Stimulated activated effector memory CD8-positive, alpha-beta T cell treated with anti-CD3 and anti-CD28 coated beads, Interleukin-12 subunit alpha, Interleukin-12 subunit beta, amount 100 ng/mL, for 72 hours (primary cell): ENCODE results near the gene DAB1.

ENCODE experiments used
- ATAC-seq: fragments of 150-1000 bp; cut with Tn5 transposase; 2 replicates; pipeline ENCODE4 v1.10.0; 2021
- DNase-seq, 2 donors: peaks; one replicate each; pipeline ENCODE4 v3.0.0; 2021 to 2022; ENCODE audit warnings: low spot score in 2 of 2
- H3K27ac Mint-ChIP-seq: one replicate; pipeline ENCODE4 v1.8.0; 2022; ENCODE audit warnings: mild to moderate bottlenecking, mixed read lengths
- H3K36me3 Mint-ChIP-seq: one replicate; pipeline ENCODE4 v1.8.0; 2022; ENCODE audit warnings: mild to moderate bottlenecking, mixed read lengths
- H3K4me1 Mint-ChIP-seq: one replicate; pipeline ENCODE4 v1.8.0; 2022; ENCODE audit warnings: mixed read lengths
- H3K4me3 Mint-ChIP-seq: one replicate; pipeline ENCODE4 v1.8.0; 2022; ENCODE audit warnings: mild to moderate bottlenecking, mixed read lengths
- H3K9me3 Mint-ChIP-seq: one replicate; pipeline ENCODE4 v1.8.0; 2022; ENCODE audit warnings: mixed read lengths

Gene DAB1

DNA sequence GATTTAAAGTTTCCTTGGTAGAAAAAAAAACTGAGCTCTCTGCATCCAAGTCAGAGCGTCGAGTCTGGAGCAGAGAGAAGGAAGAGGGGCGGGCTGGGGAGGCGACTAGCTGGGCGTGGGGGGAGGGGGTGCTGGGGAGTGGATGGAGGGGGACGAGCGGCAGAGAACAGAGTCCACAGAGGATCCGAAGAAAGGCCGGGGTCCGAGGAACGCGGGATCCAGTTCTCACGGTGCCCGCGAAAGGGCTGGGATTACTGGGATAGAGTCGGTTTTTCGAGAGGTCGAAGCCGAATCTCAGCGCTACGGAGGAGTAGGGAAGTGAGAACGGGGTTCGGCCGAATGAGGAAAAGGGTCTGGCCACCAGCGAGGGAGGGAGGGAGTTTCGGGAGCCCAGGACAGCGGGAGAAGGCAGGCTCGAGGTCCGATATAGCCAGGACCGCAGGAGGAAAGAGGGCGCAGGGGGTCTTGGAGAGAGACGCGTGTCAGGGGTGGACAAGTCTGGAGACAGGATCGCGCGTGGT, 665 bp downstream of the DAB1 start:
- no peaks in the 10 kb centered on the region for H3K36me3 Mint-ChIP-seq
- no peak overlapping the region for H3K27ac Mint-ChIP-seq
- peaks cover 19% of the 10 kb centered on the region for H3K4me1 Mint-ChIP-seq

DNA sequence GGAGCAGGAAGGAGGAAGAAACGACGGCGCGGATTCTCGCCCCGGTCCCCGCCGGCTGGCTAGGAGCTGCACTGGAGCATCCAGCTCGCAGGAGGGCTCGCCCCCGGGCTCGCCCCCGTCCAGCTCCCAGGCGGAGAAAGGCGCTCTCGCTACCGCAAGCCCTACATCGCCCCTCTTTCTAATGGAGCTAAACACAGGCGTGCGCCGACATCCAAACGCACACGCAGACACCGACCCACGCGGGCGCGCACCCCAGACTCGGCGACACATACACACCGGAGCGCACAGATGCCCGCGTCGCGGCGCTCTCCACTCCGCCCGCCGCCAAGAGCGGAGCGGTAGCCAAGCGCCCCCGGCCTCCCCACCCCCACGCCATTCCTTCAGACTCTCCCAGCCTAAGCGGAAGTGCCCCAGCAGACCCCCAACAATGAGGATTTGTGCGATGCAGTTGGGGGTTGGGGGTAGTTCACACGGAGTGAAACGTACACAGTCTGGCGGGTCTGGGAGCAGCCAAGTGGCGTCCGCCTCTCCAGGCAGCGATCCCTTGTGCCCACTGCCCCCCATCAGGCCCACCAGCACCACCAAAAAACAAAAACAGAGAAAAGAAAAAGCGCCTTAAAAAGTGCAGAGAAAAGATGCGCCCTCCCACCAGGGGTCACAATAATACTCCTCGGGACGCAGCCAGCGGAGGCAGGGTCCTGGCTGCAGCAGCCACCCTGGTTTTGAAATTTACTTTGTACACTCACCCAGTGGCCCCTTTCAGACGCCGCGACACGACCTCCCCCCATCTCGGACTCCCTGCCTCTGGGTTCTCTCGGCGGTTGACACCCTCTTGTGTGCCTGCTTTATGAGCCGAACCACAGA, 1.4 kb downstream of the DAB1 start:
- no peak overlapping the region for H3K27ac Mint-ChIP-seq
- peaks cover 19% of the 10 kb centered on the region for H3K4me1 Mint-ChIP-seq
- DNase-seq (no peak), ATAC-seq (no peak)
- H3K36me3 Mint-ChIP-seq = no peaks in the 10 kb centered on the region
- no peaks in the 10 kb centered on the region for H3K9me3 Mint-ChIP-seq
- H3K4me3 Mint-ChIP-seq = peak overlapping the region; percentile 61

More for the DNA sequence above, 665 bp downstream of the DAB1 start:
- ATAC-seq (no peak), DNase-seq (no peak)
- H3K4me3 Mint-ChIP-seq = peak overlapping the region; percentile 61
- no peaks in the 10 kb centered on the region for H3K9me3 Mint-ChIP-seq

GRCh38 chr1:57421806-57422205, 2.1 kb downstream of the DAB1 start:
- Mint-ChIP-seq H3K4me3 (peak overlapping the region; percentile 61), H3K9me3 (no peaks in the 10 kb centered on the region), H3K27ac (no peak overlapping the region), H3K4me1 (peaks cover 19% of the 10 kb centered on the region), H3K36me3 (no peaks in the 10 kb centered on the region)
- DNase-seq (no peak), ATAC-seq (no peak)

- no peak overlapping the region for H3K27ac Mint-ChIP-seq
- no peak for DNase-seq
- H3K9me3 Mint-ChIP-seq = no peaks in the 10 kb centered on the region
- peaks cover 19% of the 10 kb centered on the region for H3K4me1 Mint-ChIP-seq
- no peaks in the 10 kb centered on the region for H3K36me3 Mint-ChIP-seq
- H3K4me3 Mint-ChIP-seq = no peak overlapping the region
- ATAC-seq = no peak
These were observed 2.7 kb downstream of the DAB1 start for GRCh38 chr1:57420981-57421785.

DNA sequence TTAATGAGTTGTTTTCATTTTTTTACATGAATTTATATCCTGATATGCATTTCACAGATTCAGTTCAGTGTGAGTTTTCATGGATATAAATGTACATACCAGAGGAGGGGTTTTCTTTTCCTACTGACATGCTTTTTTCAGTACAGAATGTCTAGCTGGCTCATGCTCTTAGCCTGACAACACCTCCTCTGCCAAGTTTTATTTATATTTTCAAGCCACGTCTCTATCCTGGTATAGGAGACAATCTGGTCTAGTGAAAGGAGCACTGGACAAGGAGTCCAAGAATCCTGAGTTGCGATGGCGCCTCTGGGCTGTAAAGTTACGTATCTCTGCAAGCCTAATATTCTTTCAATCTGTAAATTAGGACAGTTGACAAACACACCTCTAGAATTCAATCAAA, 4.9 kb downstream of the DAB1 start:
- Mint-ChIP-seq H3K9me3 (no peaks in the 10 kb centered on the region), H3K4me3 (no peak overlapping the region), H3K4me1 (peaks cover 11% of the 10 kb centered on the region), H3K27ac (no peak overlapping the region), H3K36me3 (no peaks in the 10 kb centered on the region)
- no peak for DNase-seq
- ATAC-seq = no peak

DNA sequence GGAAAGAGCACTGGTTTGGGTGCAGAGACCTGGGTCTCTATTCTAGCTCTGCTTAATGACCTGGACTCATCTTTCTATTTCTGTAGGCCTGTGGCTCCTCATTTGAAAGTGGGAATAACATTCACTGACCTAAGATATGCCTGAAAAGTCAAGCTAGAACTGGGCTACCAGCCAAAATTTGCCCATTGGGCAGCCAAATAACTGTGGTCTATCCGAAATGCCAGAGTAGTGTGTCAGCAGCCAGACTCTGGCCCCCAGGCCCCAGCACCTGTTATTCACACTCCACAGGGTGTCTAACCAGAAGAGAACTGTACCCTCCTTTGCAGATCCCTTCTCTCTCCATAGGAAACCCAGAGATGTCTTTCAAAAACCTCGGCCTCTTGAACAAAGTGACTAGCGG, 12.6 kb downstream of the DAB1 start:
- H3K4me3 Mint-ChIP-seq = no peak overlapping the region

GRCh38 chr1:57410508-57410907, 13.4 kb downstream of the DAB1 start:
- H3K9me3 Mint-ChIP-seq = no peaks in the 10 kb centered on the region
- no peaks in the 10 kb centered on the region for H3K36me3 Mint-ChIP-seq
- no peaks in the 10 kb centered on the region for H3K4me1 Mint-ChIP-seq
- no peak for DNase-seq
- no peak overlapping the region for H3K4me3 Mint-ChIP-seq
- no peak overlapping the region for H3K27ac Mint-ChIP-seq
- no peak for ATAC-seq

More for the DNA sequence above, 12.6 kb downstream of the DAB1 start:
- no peak for ATAC-seq
- DNase-seq = no peak
- H3K36me3 Mint-ChIP-seq = no peaks in the 10 kb centered on the region
- H3K9me3 Mint-ChIP-seq = no peaks in the 10 kb centered on the region
- no peaks in the 10 kb centered on the region for H3K4me1 Mint-ChIP-seq
- no peak overlapping the region for H3K27ac Mint-ChIP-seq

DNA sequence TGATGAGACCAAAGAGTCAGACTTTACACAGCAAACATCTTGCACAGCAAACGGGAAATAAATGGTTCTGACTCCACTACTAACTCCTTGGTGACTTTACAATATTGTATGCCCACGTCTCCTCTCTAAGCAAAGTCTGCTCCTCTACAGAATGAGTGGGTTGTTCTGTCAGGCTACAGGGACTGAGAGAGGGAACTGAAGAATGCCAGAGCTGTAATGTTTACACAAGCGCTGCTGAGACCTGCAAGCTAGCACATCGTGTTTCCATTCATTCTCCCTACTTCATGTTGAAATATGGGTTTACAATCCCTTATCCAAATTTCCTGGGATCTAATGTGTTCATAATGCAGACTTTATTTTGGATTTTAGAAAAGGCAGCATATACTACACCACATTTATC, 15.9 kb downstream of the DAB1 start:
- DNase-seq (no peak), ATAC-seq (no peak)
- Mint-ChIP-seq H3K4me1 (no peaks in the 10 kb centered on the region), H3K9me3 (no peaks in the 10 kb centered on the region), H3K27ac (no peak overlapping the region), H3K36me3 (no peaks in the 10 kb centered on the region), H3K4me3 (no peak overlapping the region)

GRCh38 chr1:57406428-57406970, 17.4 kb downstream of the DAB1 start:
- no peak for ATAC-seq

DNA sequence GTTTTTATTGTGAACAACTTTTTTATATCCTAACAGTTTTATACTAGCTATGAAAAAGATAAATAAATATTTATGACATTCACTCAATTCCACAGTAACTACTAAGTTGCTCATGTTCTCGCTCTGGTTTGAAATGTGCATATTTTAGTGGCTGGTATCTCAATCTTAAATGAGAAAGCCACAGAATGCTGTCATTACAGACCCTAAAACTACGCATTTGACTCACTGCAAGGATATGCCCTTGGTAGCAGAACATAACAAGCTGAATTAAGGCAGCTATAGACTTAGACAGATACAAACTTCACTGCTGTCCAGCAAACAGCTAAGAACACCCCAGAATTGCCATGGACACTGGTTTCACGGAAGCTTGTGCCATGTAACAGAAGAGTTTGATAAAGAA, 19.0 kb downstream of the DAB1 start:
- no peak for ATAC-seq
- Mint-ChIP-seq H3K27ac (no peak overlapping the region), H3K9me3 (no peaks in the 10 kb centered on the region), H3K4me1 (no peaks in the 10 kb centered on the region), H3K4me3 (no peak overlapping the region), H3K36me3 (no peaks in the 10 kb centered on the region)
- no peak for DNase-seq

More at GRCh38 chr1:57406428-57406970, 17.4 kb downstream of the DAB1 start:
- no peak for DNase-seq
- no peaks in the 10 kb centered on the region for H3K9me3 Mint-ChIP-seq
- no peak overlapping the region for H3K4me3 Mint-ChIP-seq
- H3K4me1 Mint-ChIP-seq = no peaks in the 10 kb centered on the region
- no peaks in the 10 kb centered on the region for H3K36me3 Mint-ChIP-seq
- no peak overlapping the region for H3K27ac Mint-ChIP-seq

- no peaks in the 10 kb centered on the region for H3K36me3 Mint-ChIP-seq
- H3K4me3 Mint-ChIP-seq = no peak overlapping the region
- no peaks in the 10 kb centered on the region for H3K9me3 Mint-ChIP-seq
- no peak for DNase-seq
- no peak overlapping the region for H3K27ac Mint-ChIP-seq
- H3K4me1 Mint-ChIP-seq = no peaks in the 10 kb centered on the region
- ATAC-seq = no peak
These were observed 20.7 kb downstream of the DAB1 start for GRCh38 chr1:57403201-57403600.

DNA sequence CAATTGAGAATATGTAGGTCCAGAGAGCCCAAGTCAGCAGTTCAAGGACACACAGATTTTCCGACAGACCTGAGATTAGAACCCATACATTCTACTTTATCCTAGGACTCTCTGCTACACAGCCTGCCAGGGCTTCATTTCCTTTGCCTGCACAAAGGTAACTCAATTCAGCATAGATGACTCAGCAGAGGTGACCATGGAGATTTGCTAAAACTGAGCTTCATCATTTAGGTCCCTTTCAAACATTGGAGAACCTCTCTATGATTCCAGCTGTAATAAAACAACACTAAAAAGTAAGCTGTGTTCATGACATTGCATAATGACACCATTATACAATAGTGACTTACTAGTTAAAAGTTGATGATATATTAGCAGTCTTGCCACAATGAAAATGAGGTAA, 22.2 kb downstream of the DAB1 start:
- Mint-ChIP-seq H3K4me3 (no peak overlapping the region), H3K4me1 (no peaks in the 10 kb centered on the region), H3K27ac (no peak overlapping the region), H3K9me3 (no peaks in the 10 kb centered on the region), H3K36me3 (no peaks in the 10 kb centered on the region)
- DNase-seq (no peak), ATAC-seq (no peak)

DNA sequence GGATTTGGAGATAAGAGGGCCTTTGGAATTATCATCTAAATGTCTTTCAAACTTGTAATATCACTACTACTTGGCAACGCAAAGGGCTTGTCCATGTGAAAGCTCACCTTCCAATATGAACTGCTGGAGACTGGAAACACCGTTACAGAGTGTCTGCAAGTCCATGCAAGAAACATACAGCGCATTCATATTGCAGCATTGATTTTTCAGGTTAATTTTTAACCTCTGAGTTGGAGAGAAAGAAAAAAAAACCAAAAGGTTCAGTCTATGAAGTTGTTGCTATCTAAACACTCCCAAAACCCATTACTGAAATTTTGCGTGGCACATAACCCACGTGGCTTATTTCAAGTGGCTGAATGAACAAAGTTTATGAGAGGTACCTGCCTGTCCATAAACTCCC, 23.8 kb downstream of the DAB1 start:
- no peak for ATAC-seq
- Mint-ChIP-seq H3K27ac (no peak overlapping the region), H3K36me3 (no peaks in the 10 kb centered on the region), H3K4me3 (no peak overlapping the region), H3K9me3 (no peaks in the 10 kb centered on the region), H3K4me1 (no peaks in the 10 kb centered on the region)
- DNase-seq = no peak

DNA sequence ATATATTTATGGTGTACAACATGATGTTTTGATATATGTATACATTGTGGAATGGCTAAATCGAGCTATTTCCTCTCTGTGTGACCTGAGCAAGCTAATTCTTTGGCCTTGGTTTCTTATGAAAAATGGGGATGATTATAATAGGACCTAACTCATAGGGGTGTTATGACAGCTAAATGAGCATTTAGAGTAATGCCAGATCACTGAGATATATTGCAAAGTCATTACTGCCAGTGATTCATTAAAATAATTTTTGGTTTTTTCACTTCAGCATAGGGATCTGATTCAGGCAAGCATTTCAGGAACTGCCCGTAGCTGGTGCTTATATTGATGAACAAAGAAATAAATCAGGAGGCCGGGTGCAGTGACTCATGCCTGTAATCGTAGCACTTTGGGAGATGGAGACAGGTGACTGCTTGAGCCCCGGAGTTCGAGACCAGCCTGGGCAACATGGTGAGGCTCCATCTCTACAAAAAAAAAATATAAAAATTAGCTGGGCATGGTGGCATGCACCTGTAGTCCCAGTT, 30.7 kb downstream of the DAB1 start:
- DNase-seq = no peak
- Mint-ChIP-seq H3K36me3 (no peaks in the 10 kb centered on the region), H3K4me3 (no peak overlapping the region), H3K4me1 (no peaks in the 10 kb centered on the region), H3K9me3 (peaks cover 4% of the 10 kb centered on the region), H3K27ac (no peak overlapping the region)
- no peak for ATAC-seq

DNA sequence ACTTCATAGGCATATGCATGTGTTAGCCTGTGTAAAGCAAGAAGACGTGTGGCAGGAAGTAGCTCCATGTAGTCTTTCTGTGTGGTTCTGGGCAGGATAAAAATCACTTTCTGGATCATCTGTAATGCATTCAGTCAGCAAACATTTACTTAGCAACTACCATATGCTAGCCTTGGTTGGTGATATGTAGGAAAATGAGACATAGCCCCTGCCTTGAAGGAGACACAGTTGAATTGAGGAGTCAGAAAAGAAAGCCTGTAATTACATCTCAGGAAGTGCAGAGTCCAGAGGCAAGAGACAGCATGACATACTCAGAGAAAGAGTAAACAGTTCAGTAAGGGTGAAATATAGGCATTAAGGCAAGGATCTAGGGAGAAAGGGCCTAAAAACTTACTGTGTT, 38.5 kb downstream of the DAB1 start:
- H3K4me3 Mint-ChIP-seq = no peak overlapping the region
- H3K9me3 Mint-ChIP-seq = peaks cover 7% of the 10 kb centered on the region
- no peaks in the 10 kb centered on the region for H3K4me1 Mint-ChIP-seq
- no peaks in the 10 kb centered on the region for H3K36me3 Mint-ChIP-seq
- no peak for ATAC-seq
- no peak overlapping the region for H3K27ac Mint-ChIP-seq
- DNase-seq = no peak
